SU-DHL-6 (cell line): ENCODE measurements around the gene ACVR1B.

Experiments used
- H2AFZ ChIP-seq: fragments of 200-600 bp; sonication (generic); 2 replicates; pipeline ENCODE4 v1.6.1; 2014; ENCODE audit warnings: low read depth, mild to moderate bottlenecking, moderate library complexity, mixed read lengths, antibody characterized with exemption, low read length; ENCODE audit not compliant: severe bottlenecking
- H3F3A ChIP-seq: fragments of 200-600 bp; shearing (Covaris generic); 2 replicates; pipeline ENCODE4 v1.6.0; 2016; ENCODE audit warnings: antibody characterized with exemption, mild to moderate bottlenecking; ENCODE audit not compliant: insufficient read depth
- H3K27ac ChIP-seq: fragments of 200-600 bp; sonication (generic); 2 replicates; pipeline ENCODE4 v1.5.1; 2016; ENCODE audit warnings: low read depth, mild to moderate bottlenecking, low read length, moderate library complexity, mixed read lengths
- H3K27me3 ChIP-seq: fragments of 200-600 bp; sonication (generic), shearing (Covaris generic); 2 replicates; pipeline ENCODE4 v1.6.0; 2014; ENCODE audit warnings: mild to moderate bottlenecking, low read length
- H3K36me3 ChIP-seq: fragments of 200-600 bp; sonication (generic); 2 replicates; pipeline ENCODE4 v1.6.1; 2014; ENCODE audit warnings: mild to moderate bottlenecking, low read length, mixed read lengths
- H3K4me2 ChIP-seq: fragments of 300-600, 200-600 bp; shearing (Covaris generic), sonication (generic); 2 replicates; pipeline ENCODE4 v1.6.0; 2014; ENCODE audit warnings: low read length, low read depth, mild to moderate bottlenecking; ENCODE audit not compliant: poor library complexity, severe bottlenecking
- H3K4me3 ChIP-seq: fragments of 200-600 bp; sonication (generic); 2 replicates; pipeline ENCODE4 v1.5.1; 2014; ENCODE audit warnings: antibody characterized with exemption, low read length, mild to moderate bottlenecking, mixed read lengths; ENCODE audit not compliant: insufficient read depth, poor library complexity, severe bottlenecking
- H3K79me2 ChIP-seq: fragments of 200-600 bp; sonication (generic); 2 replicates; pipeline ENCODE4 v1.6.1; 2014; ENCODE audit warnings: mild to moderate bottlenecking, low read length, moderate library complexity; ENCODE audit not compliant: insufficient read depth
- H3K9ac ChIP-seq: fragments of 200-600 bp; sonication (generic); 2 replicates; pipeline ENCODE4 v1.7.0; 2014; ENCODE audit warnings: mild to moderate bottlenecking, low read length
- H3K9me2 ChIP-seq: fragments of 200-600 bp; sonication (generic); replicated peaks from 2 replicates; pipeline ENCODE4 v1.6.1; 2014; ENCODE audit warnings: low read length; ENCODE audit not compliant: insufficient read depth
- H3K9me3 ChIP-seq: fragments of 200-600 bp; sonication (generic); 2 replicates; pipeline ENCODE4 v1.6.1; 2014; ENCODE audit warnings: low read length, mixed read lengths; ENCODE audit not compliant: insufficient read depth
- H4K20me1 ChIP-seq: fragments of 200-600 bp; sonication (generic); 2 replicates; pipeline ENCODE4 v1.6.1; 2014; ENCODE audit warnings: low read depth, mild to moderate bottlenecking, antibody characterized with exemption, low read length, moderate library complexity, mixed read lengths
- EZH2phosphoT487 ChIP-seq: fragments of 200-600 bp; sonication (generic), shearing (Covaris generic); conservative IDR thresholded peaks from 2 replicates; pipeline ENCODE4 v1.6.1; 2018; ENCODE audit warnings: mild to moderate bottlenecking, antibody characterized with exemption, low read length, moderate library complexity, mixed read lengths
- TF ChIP-seq, protein P1 (sequence below): fragments of 200-600 bp; sonication (generic); IDR thresholded peaks from one replicate; pipeline ENCODE4 v1.5.1; 2017; ENCODE audit warnings: antibody characterized with exemption, mild to moderate bottlenecking, low read length, moderate library complexity; ENCODE audit not compliant: insufficient read depth, poor library complexity, severe bottlenecking

ACVR1B gene

DNA sequence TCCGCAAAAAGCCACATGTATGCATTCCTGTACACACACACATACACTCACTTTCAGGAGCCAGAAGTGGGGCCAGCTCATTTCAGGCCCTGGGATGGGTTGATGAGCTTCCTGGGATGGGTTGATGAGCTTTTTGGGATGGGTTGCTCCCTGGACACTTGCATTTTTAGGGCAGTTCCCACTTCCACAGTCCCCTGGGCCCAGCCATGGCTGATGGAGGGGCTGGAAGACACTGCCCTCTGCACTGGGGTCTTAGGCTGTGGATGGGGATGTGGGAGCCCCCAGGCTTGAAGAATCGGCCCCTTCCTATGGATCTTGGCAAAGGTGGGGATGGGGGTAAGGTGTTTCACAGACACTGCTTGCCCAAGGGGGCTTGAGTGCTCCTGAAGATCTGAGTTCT, 31.5 kb upstream of the ACVR1B start:
- Histone ChIP-seq H3K4me3 (no peak overlapping the region), H3K9me2 (no peaks in the 10 kb centered on the region), H3F3A (no peaks in the 10 kb centered on the region), H3K9ac (no peak overlapping the region), H3K9me3 (no peaks in the 10 kb centered on the region), H4K20me1 (no peaks in the 10 kb centered on the region), H3K27me3 (no peaks in the 10 kb centered on the region), H3K4me2 (no peak overlapping the region), H3K36me3 (no peaks in the 10 kb centered on the region), H3K79me2 (no peaks in the 10 kb centered on the region), H3K27ac (no peak overlapping the region), H2AFZ (no peak overlapping the region)
- TF ChIP-seq, protein P1, sequence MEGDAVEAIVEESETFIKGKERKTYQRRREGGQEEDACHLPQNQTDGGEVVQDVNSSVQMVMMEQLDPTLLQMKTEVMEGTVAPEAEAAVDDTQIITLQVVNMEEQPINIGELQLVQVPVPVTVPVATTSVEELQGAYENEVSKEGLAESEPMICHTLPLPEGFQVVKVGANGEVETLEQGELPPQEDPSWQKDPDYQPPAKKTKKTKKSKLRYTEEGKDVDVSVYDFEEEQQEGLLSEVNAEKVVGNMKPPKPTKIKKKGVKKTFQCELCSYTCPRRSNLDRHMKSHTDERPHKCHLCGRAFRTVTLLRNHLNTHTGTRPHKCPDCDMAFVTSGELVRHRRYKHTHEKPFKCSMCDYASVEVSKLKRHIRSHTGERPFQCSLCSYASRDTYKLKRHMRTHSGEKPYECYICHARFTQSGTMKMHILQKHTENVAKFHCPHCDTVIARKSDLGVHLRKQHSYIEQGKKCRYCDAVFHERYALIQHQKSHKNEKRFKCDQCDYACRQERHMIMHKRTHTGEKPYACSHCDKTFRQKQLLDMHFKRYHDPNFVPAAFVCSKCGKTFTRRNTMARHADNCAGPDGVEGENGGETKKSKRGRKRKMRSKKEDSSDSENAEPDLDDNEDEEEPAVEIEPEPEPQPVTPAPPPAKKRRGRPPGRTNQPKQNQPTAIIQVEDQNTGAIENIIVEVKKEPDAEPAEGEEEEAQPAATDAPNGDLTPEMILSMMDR = no peak
- TF ChIP-seq EZH2phosphoT487 = no peak

GRCh38 chr12:51921017-51921725, 30.3 kb upstream of the ACVR1B start:
- Histone ChIP-seq H3F3A (no peaks in the 10 kb centered on the region), H3K27me3 (no peaks in the 10 kb centered on the region), H3K4me2 (no peak overlapping the region), H3K4me3 (no peak overlapping the region), H2AFZ (no peak overlapping the region), H4K20me1 (no peaks in the 10 kb centered on the region), H3K79me2 (no peaks in the 10 kb centered on the region), H3K27ac (no peak overlapping the region), H3K36me3 (no peaks in the 10 kb centered on the region), H3K9ac (no peak overlapping the region), H3K9me3 (no peaks in the 10 kb centered on the region), H3K9me2 (no peaks in the 10 kb centered on the region)
- no peak for TF ChIP-seq EZH2phosphoT487
- TF ChIP-seq, protein P1 = no peak

GRCh38 chr12:51922146-51922545, 29.4 kb upstream of the ACVR1B start:
- H3K9me2 ChIP-seq = no peaks in the 10 kb centered on the region

More at GRCh38 chr12:51922146-51922545, 29.4 kb upstream of the ACVR1B start:
- Histone ChIP-seq H3K4me2 (no peak overlapping the region), H3K79me2 (no peaks in the 10 kb centered on the region), H2AFZ (no peak overlapping the region), H3F3A (no peaks in the 10 kb centered on the region), H3K9me3 (no peaks in the 10 kb centered on the region), H3K36me3 (no peaks in the 10 kb centered on the region), H3K4me3 (no peak overlapping the region), H3K9ac (no peak overlapping the region), H3K27me3 (no peaks in the 10 kb centered on the region), H3K27ac (no peak overlapping the region), H4K20me1 (no peaks in the 10 kb centered on the region)
- no peak for TF ChIP-seq EZH2phosphoT487
- TF ChIP-seq, protein P1 = no peak
